Thymus (tissue), 14 donors: ENCODE results near the gene BSX. TPM values are rescaled to one million over a fixed set of nuclear protein-coding genes. Genes with fewer than 3 reads are reported as not detected.

Experiments used
- DNase-seq, 9 donors: peaks; one replicate each; pipeline ENCODE4 v3.0.0-alpha.2; 2013; ENCODE audit warnings: low spot score in 9 of 9, low read depth in 6 of 9, missing footprints in 1 of 9
- H3K27ac ChIP-seq, 2 donors: one replicate each; pipeline ENCODE4 v1.5.1; 2013; ENCODE audit warnings: control low read depth in 1 of 2, low read depth in 1 of 2, low read length in 1 of 2, mild to moderate bottlenecking in 1 of 2, moderate library complexity in 1 of 2
- H3K27me3 ChIP-seq, 2 donors: one replicate each; pipeline ENCODE4 v1.5.1; 2013; ENCODE audit warnings: low read length in 1 of 2; ENCODE audit not compliant: control insufficient read depth in 2 of 2, insufficient read depth in 1 of 2
- H3K36me3 ChIP-seq, 2 donors: one replicate each; pipeline ENCODE4 v1.5.1; 2013; ENCODE audit warnings: low read length in 1 of 2, mild to moderate bottlenecking in 1 of 2, moderate library complexity in 1 of 2; ENCODE audit not compliant: control insufficient read depth in 2 of 2, insufficient read depth in 2 of 2
- H3K4me1 ChIP-seq, 2 donors: one replicate each; pipeline ENCODE4 v1.5.1; 2013; ENCODE audit warnings: low read length in 2 of 2; ENCODE audit not compliant: control insufficient read depth in 2 of 2, insufficient read depth in 2 of 2
- H3K4me3 ChIP-seq, 2 donors: one replicate each; pipeline ENCODE4 v1.5.1; 2013; ENCODE audit warnings: low read length in 2 of 2, control low read depth in 1 of 2, mild to moderate bottlenecking in 1 of 2
- H3K9me3 ChIP-seq, 2 donors: one replicate each; pipeline ENCODE4 v1.5.1; 2013; ENCODE audit warnings: low read length in 1 of 2, mild to moderate bottlenecking in 1 of 2; ENCODE audit not compliant: control insufficient read depth in 2 of 2, insufficient read depth in 1 of 2
- WGBS: extraction: QIAGEN DNeasy Blood & Tissue Kit; methylation state at CpG from one replicate; pipeline ENCODE4 v1.1.7; 2013; 5-methylcytosine and 5-hydroxymethylcytosine counted together
- long read RNA-seq, 10 donors: transcript quantifications; one replicate each; lab custom pipeline, GENCODE V29; 2026
- polyA plus RNA-seq: library from polyadenylated mRNA; stranded (reverse); fragments of 200-250 nt; gene quantifications from one replicate; pipeline ENCODE4 v1.2.3, GENCODE V29; 2013
- total RNA-seq: library from RNA; stranded (reverse); fragments of 120-200 nt; gene quantifications from one replicate; pipeline ENCODE4 v1.2.4, GENCODE V29; 2013
- donor health status: healthy.

BSX gene
- not detected for total RNA-seq
- polyA plus RNA-seq: not detected
- long read RNA-seq, donor 1: 0 reads
- long read RNA-seq, donor 2: 0 reads
- long read RNA-seq, donor 3: 0 reads
- long read RNA-seq, donor 4: 0 reads
- long read RNA-seq, donor 5: 0 reads
- long read RNA-seq, donor 6: 0 reads
- long read RNA-seq, donor 7: 0 reads
- long read RNA-seq, donor 8: 0 reads
- long read RNA-seq, donor 9: 0 reads
- long read RNA-seq, donor 10: 0 reads

GRCh38 chr11:122981388-122982264 is at the start of gene BSX:
BSX (minus strand) TSS chr11:122981834; CDS start chr11:122981671, 163 bp downstream.
- H3K36me3 ChIP-seq: no peaks in the 10 kb centered on the region
- peaks cover 1 to 9% of the 10 kb centered on the region in 2 donors for H3K9me3 ChIP-seq
- H3K27me3 ChIP-seq: peaks cover 89 to 100% of the 10 kb centered on the region in 2 donors
- peaks cover 0 to 5% of the 10 kb centered on the region in 2 donors for H3K4me1 ChIP-seq
- 7% methylated on average over 35 of the region's 35 CpGs for WGBS
- H3K27ac ChIP-seq: no peak within 1 kb of the TSS
- no peak within 1 kb of the TSS for H3K4me3 ChIP-seq
- DNase-seq: peak; percentile 21 to 82 (median 60)

- H3K27ac ChIP-seq: no peak overlapping the region
- 95% methylated on average over 4 of the region's 4 CpGs for WGBS
- no peaks in the 10 kb centered on the region for H3K9me3 ChIP-seq
- H3K27me3 ChIP-seq: no peaks in the 10 kb centered on the region
- H3K36me3 ChIP-seq: no peaks in the 10 kb centered on the region
- no peaks in the 10 kb centered on the region for H3K4me1 ChIP-seq
- no peak for DNase-seq
- no peak overlapping the region for H3K4me3 ChIP-seq
These were observed 48.9 kb upstream of the BSX start for GRCh38 chr11:123030517-123030916.

GRCh38 chr11:123020968-123021367 is 39.3 kb upstream of the BSX start:
- Histone ChIP-seq H3K9me3 (no peaks in the 10 kb centered on the region), H3K4me1 (no peaks in the 10 kb centered on the region), H3K36me3 (no peaks in the 10 kb centered on the region), H3K27me3 (peaks cover 0 to 5% of the 10 kb centered on the region in 2 donors), H3K4me3 (no peak overlapping the region), H3K27ac (no peak overlapping the region)
- WGBS: 32% methylated on average over 2 of the region's 2 CpGs
- peak in 7 of 9 donors; percentile 10 to 63 (median 21) for DNase-seq

- H3K36me3 ChIP-seq: no peaks in the 10 kb centered on the region
- H3K9me3 ChIP-seq: no peaks in the 10 kb centered on the region
- no peak overlapping the region for H3K27ac ChIP-seq
- 95% methylated on average over 9 of the region's 9 CpGs for WGBS
- H3K4me1 ChIP-seq: no peaks in the 10 kb centered on the region
- no peak for DNase-seq
- no peak overlapping the region for H3K4me3 ChIP-seq
- H3K27me3 ChIP-seq: peaks cover 0 to 5% of the 10 kb centered on the region in 2 donors
These were observed 37.1 kb upstream of the BSX start for GRCh38 chr11:123018702-123019101.

GRCh38 chr11:123011510-123011909 is 29.9 kb upstream of the BSX start:
- Histone ChIP-seq H3K9me3 (no peaks in the 10 kb centered on the region), H3K4me3 (no peak overlapping the region), H3K4me1 (no peaks in the 10 kb centered on the region), H3K27me3 (peaks cover 0 to 8% of the 10 kb centered on the region in 2 donors), H3K36me3 (no peaks in the 10 kb centered on the region), H3K27ac (no peak overlapping the region)
- DNase-seq: no peak
- 90% methylated on average over 4 of the region's 4 CpGs for WGBS

- no peak for DNase-seq
- Histone ChIP-seq H3K4me3 (no peak overlapping the region), H3K9me3 (no peaks in the 10 kb centered on the region), H3K36me3 (no peaks in the 10 kb centered on the region), H3K4me1 (no peaks in the 10 kb centered on the region), H3K27me3 (peaks cover 0 to 7% of the 10 kb centered on the region in 2 donors), H3K27ac (no peak overlapping the region)
- WGBS: 93% methylated on average over 5 of the region's 5 CpGs
These were observed 25.4 kb upstream of the BSX start for GRCh38 chr11:123006860-123007542.

- H3K27me3 ChIP-seq: peaks cover 0 to 24% of the 10 kb centered on the region in 2 donors
- H3K4me3 ChIP-seq: no peak overlapping the region
- H3K36me3 ChIP-seq: no peaks in the 10 kb centered on the region
- no peak for DNase-seq
- H3K9me3 ChIP-seq: no peaks in the 10 kb centered on the region
- no peaks in the 10 kb centered on the region for H3K4me1 ChIP-seq
- no peak overlapping the region for H3K27ac ChIP-seq
- 95% methylated on average over 5 of the region's 5 CpGs for WGBS
These were observed 19.1 kb upstream of the BSX start for GRCh38 chr11:123000721-123001120.

- H3K4me3 ChIP-seq: no peak overlapping the region
- DNase-seq: no peak
- WGBS: 52% methylated on average over 14 of the region's 14 CpGs
- no peaks in the 10 kb centered on the region for H3K4me1 ChIP-seq
- peaks cover 0 to 24% of the 10 kb centered on the region in 2 donors for H3K27me3 ChIP-seq
- no peak overlapping the region for H3K27ac ChIP-seq
- H3K36me3 ChIP-seq: no peaks in the 10 kb centered on the region
- H3K9me3 ChIP-seq: no peaks in the 10 kb centered on the region
These were observed 17.2 kb upstream of the BSX start for GRCh38 chr11:122998727-122999366.
